Fibroblast of pulmonary artery (primary cell): Measurements from ENCODE around the gene ALKBH4.

Experiments
- DNase-seq: peaks from one replicate; pipeline ENCODE4 v3.0.0-alpha.2; 2010; ENCODE audit warnings: low read depth
- H3K4me3 ChIP-seq: replicated peaks from 2 replicates; pipeline ENCODE4 v1.5.1; 2011; ENCODE audit warnings: low read depth, mild to moderate bottlenecking, control low read depth, low read length, moderate library complexity
- CTCF ChIP-seq: IDR thresholded peaks from 2 replicates; pipeline ENCODE4 v1.5.1; 2011; ENCODE audit warnings: mild to moderate bottlenecking, control low read depth, low read length, inconsistent platforms; ENCODE audit errors: missing control alignments

ALKBH4 gene

GRCh38 chr7:102433219-102434038 lies 31.2 kb downstream of the ALKBH4 start, which contains the start of gene ORAI2:
ORAI2 (plus strand) TSS chr7:102433575; CDS start chr7:102438957, 5,382 bp downstream.
- TF ChIP-seq CTCF, result no peak
- peak; percentile 58 for DNase-seq
- H3K4me3 ChIP-seq, result peak within 1 kb of the TSS; percentile 75

- no peak for TF ChIP-seq CTCF
- peak overlapping the region; percentile 75 for H3K4me3 ChIP-seq
- DNase-seq, result no peak
Observed at GRCh38 chr7:102432442-102433218, 32.0 kb downstream of the ALKBH4 start.

GRCh38 chr7:102431617-102432298 lies 32.9 kb downstream of the ALKBH4 start:
- no peak overlapping the region for H3K4me3 ChIP-seq
- DNase-seq, result no peak
- no peak for TF ChIP-seq CTCF

- DNase-seq, result no peak
- no peak for TF ChIP-seq CTCF
- H3K4me3 ChIP-seq, result no peak overlapping the region
Observed at GRCh38 chr7:102429141-102429899, 35.3 kb downstream of the ALKBH4 start.

GRCh38 chr7:102427019-102427405 lies 37.7 kb downstream of the ALKBH4 start:
- no peak for TF ChIP-seq CTCF
- no peak overlapping the region for H3K4me3 ChIP-seq
- DNase-seq, result no peak

- H3K4me3 ChIP-seq, result no peak overlapping the region
- DNase-seq, result no peak
- TF ChIP-seq CTCF, result no peak
Observed at GRCh38 chr7:102426268-102427018, 38.2 kb downstream of the ALKBH4 start.
